ENCODE results near the gene CLSTN3. TPM values are rescaled to one million over a fixed set of nuclear protein-coding genes. Genes with fewer than 3 reads are reported as not detected.

CLSTN3 gene
- total and polyA plus RNA-seq, 2 of the 13 experiments (the other 11 are each of a cell fraction or from before 2014, with no cell fraction given) = 26.2 to 94.1 TPM

GRCh38 chr12:7130701-7131501, 730 bp downstream of the CLSTN3 start (continued):
- peak; percentile 27 for TF ChIP-seq ASH2L (IDR thresholded peaks at IDR 0.05; ENCODE audit: insufficient read length, low read depth, low read length)
- no peak for TF ChIP-seq E2F5 (CRISPR knock-in tag; conservative IDR thresholded peaks at IDR 0.05)
- TF ChIP-seq GPN1 (CRISPR knock-in tag; IDR thresholded peaks at IDR 0.05; ENCODE audit: borderline replicate concordance) = no peak
- no peak for TF ChIP-seq REPIN1 (CRISPR knock-in tag; IDR thresholded peaks at IDR 0.05; ENCODE audit: borderline replicate concordance, low read depth)
- no peak for TF ChIP-seq ZNF558 (CRISPR knock-in tag; IDR thresholded peaks at IDR 0.05; ENCODE audit: borderline replicate concordance)
- TF ChIP-seq MATR3 (CRISPR knock-in tag; IDR thresholded peaks at IDR 0.05) = no peak
- TF ChIP-seq ZNF557 (CRISPR knock-in tag; IDR thresholded peaks at IDR 0.05) = no peak
- no peak for TF ChIP-seq ZNF484 (CRISPR knock-in tag; IDR thresholded peaks at IDR 0.05; ENCODE audit: borderline replicate concordance, low read depth)
- TF ChIP-seq NCOA1 (CRISPR knock-in tag; IDR thresholded peaks at IDR 0.05) = peak; percentile 20; the same call in 1 of the 2 replicates
- TF ChIP-seq ZNF510 (CRISPR knock-in tag; IDR thresholded peaks at IDR 0.05; ENCODE audit: low read depth) = no peak
- TF ChIP-seq RBM22 (optimal IDR thresholded peaks at IDR 0.05; ENCODE audit: low read length) = no peak
- no peak for TF ChIP-seq SP2 (CRISPR knock-in tag; IDR thresholded peaks at IDR 0.05)
- TF ChIP-seq SUZ12 (IDR thresholded peaks at IDR 0.05; ENCODE audit: low read depth, low read length) = no peak
- TF ChIP-seq PHF5A (CRISPR knock-in tag; IDR thresholded peaks at IDR 0.05; ENCODE audit: low read depth, unreplicated experiment) = no peak
- no peak for TF ChIP-seq ZNF704 (CRISPR knock-in tag; IDR thresholded peaks at IDR 0.05; ENCODE audit: borderline replicate concordance)
- TF ChIP-seq ZNF280D (CRISPR knock-in tag; IDR thresholded peaks at IDR 0.05) = no peak
- peak; percentile 58; the same call in 1 of the 2 replicates for TF ChIP-seq ZNF782 (CRISPR knock-in tag; IDR thresholded peaks at IDR 0.05; ENCODE audit: borderline replicate concordance)
- no peak for TF ChIP-seq AHDC1 (CRISPR knock-in tag; IDR thresholded peaks at IDR 0.05; ENCODE audit: borderline replicate concordance)

Measured in HepG2 (cell line).